GM18858 (cell line): Measurements from ENCODE around the gene TMEM8B.
"Not testable (repeated sequence)": the region's sequence is repeated elsewhere in the genome, so short reads cannot be mapped to it uniquely, and the experiment has no call there.

Experiments
- ATAC-seq: cut with Tn5 transposase; IDR thresholded peaks from one replicate; pipeline ENCODE4 v1.9.1; 2021; ENCODE audit not compliant: unreplicated experiment

TMEM8B gene

GRCh38 chr9:35862328-35862727 lies 33.3 kb downstream of the TMEM8B start:
- ATAC-seq = no peak

- ATAC-seq = no peak
These were observed 34.6 kb downstream of the TMEM8B start for GRCh38 chr9:35863583-35863982.

GRCh38 chr9:35864695-35865255 lies 35.7 kb downstream of the TMEM8B start:
- ATAC-seq = no peak

- no peak for ATAC-seq
These were observed 38.5 kb downstream of the TMEM8B start for GRCh38 chr9:35867538-35867937.

DNA sequence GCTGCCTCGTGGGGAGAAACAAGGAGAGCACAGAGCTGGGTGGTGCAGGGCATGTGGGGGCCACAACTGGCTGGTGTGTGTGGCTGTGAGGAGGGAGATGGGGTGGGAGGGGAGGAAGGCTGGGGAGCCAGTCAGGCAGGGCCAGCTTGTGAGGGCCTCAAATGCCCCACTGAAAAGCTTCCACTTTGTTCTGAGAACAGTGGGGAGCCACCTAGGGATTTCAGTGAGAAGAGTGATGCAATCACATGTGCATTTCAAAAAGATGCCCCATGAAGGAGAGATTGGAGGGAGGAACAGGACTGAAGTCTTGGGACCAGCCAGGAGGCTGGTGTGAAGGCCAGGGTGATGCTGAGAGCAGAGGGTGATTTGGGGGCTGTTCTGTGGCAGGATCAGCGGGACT lies 39.9 kb downstream of the TMEM8B start:
- no peak for ATAC-seq

- ATAC-seq = no peak
These were observed 40.7 kb downstream of the TMEM8B start for GRCh38 chr9:35869621-35870216.

GRCh38 chr9:35870351-35870923 lies 41.4 kb downstream of the TMEM8B start, which contains the start of gene OR13J1:
Gene OR13J1 (minus strand): TSS chr9:35870401. CDS start chr9:35870401, 0 bp downstream.
- ATAC-seq = no peak

GRCh38 chr9:35871545-35871944 lies 42.5 kb downstream of the TMEM8B start:
- ATAC-seq = no peak

GRCh38 chr9:35872505-35872904 lies 43.5 kb downstream of the TMEM8B start:
- ATAC-seq = no peak

DNA sequence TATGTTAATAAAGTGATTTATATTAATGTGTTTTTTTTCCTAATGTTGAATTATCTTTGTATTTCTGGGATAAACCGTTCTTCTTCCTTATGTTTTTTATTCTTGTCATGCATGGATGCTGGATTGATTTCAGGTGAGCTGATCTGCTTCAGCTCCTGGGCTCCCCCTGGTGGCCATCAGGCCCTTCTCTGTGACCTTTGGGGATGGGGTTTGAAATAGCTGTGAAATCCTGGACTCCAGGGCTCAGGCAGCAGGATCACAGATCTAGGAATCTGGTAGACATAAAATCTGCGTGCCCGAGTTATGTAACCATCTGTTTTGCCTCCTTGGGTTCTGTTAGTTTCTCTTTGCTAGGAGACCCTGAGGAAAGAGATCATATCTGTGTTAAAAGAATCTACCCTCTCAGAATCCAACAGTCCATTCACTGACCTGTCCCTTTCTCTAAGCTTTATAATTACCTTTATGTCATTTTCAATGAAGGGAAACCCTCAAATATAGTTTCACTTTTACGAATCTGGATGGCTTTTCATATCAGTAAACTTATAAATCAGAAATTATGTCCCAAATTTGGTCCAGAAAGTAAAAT lies 53.3 kb downstream of the TMEM8B start:
- no peak for ATAC-seq

GRCh38 chr9:35882996-35883395 lies 54.0 kb downstream of the TMEM8B start:
- no peak for ATAC-seq

DNA sequence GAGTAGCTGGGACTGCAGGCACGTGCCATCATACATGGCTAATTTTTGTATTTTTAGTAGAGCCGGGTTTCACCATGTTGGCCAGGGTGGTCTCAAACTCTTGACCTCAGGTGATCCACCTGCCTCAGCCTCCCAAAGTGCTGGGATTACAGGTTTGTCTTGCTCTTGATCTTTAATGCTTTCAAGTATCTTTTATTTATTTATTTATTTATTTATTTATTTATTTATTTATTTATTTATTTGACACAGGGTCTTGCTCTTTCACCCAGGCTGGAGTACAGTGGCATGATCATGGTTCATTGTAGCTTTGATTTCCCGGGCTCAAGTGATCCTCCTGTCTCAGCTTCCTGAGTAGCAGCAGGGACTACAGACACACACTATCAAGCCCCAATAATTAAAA lies 55.9 kb downstream of the TMEM8B start:
- not testable (repeated sequence) for ATAC-seq

DNA sequence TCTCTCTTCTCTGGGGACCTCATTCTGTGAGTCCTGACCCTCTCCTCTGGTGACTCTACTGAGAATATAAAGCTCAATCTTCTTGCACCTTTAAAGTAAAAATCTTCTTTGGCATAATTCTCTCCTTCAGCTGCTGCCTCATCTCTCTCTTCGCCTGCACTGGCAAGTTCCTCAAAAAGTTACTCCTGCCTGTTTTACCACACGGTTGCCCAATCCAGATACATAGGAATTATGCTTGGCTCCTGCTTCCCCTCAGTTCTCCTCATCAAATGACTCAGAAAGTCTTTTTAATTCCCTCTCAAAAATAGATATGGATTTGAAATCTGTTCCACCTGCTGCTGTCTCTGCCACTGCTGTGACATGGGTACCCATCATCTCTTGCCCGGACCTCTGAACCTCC lies 62.6 kb downstream of the TMEM8B start:
- ATAC-seq = no peak

DNA sequence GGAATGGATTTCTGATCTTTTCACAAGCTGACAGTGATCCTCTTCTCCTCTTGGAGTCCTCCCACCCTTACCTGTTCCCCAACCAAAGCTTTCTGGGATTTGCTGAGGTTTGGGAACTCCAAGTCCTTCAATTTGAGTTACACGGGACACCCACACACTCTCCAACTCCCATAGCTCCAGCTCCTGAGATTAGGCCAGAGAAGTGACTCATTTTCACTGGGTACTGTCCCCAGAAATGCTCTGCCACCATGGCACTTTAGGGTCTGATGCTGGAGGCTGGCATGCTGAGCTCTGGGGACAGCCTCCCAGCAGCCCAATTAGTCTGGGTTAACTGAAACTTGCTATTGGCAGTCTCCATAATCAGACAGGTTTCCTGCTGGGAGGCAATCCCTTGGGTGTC lies 63.0 kb downstream of the TMEM8B start:
- ATAC-seq = no peak

DNA sequence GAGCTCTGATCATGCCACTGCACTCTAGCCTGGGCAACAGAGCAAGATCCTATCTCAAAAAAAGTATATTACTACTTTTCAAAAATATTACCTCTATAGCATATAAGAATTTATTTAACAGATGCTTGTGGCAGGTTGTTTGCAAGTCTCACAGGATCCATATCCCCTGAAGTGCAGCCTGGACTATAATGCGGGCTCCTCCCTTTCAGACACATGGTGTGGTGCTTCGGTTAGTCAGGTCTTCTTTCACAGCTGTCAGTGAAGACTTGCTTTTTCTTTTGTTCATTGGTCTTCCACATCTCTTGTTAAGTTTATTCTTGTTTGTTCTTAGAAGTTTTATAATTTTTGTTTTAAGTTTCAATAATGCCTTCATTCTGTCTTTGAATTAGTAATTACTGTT lies 67.5 kb downstream of the TMEM8B start:
- no peak for ATAC-seq

DNA sequence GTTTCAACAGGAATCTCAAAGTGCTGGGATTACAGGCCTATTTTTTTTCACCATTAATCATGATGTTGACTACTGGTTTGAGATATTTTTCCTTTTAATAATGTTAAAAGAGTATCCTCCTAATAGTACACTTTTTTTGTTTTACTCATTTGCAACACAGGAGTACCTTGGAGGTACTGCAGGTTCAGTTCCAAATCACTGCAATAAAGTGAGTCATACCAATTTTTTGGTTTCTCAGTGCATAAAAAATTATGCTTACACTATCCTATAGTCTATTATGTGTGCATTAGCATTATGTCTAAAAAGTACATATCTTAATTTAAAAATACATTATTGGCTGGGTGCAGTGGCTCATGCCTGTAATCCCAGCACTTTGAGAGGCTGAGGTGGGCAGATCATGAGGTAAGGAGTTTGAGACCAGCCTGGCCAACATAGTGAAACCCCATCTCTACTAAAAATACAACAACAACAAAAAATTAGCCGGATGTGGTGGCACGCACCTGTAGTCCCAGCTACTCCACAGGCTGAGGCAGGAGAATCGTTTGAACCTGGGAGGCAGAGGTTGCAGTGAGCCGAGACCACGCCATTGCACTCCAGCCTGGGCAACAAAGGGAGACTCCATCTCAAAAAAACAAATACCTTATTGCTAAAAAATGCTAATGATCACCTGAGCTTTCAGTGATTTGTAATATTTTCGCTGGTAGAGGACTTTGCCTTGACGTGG lies 68.5 kb downstream of the TMEM8B start:
- ATAC-seq = not testable (repeated sequence)

GRCh38 chr9:35898337-35898736 lies 69.3 kb downstream of the TMEM8B start:
- no peak for ATAC-seq

DNA sequence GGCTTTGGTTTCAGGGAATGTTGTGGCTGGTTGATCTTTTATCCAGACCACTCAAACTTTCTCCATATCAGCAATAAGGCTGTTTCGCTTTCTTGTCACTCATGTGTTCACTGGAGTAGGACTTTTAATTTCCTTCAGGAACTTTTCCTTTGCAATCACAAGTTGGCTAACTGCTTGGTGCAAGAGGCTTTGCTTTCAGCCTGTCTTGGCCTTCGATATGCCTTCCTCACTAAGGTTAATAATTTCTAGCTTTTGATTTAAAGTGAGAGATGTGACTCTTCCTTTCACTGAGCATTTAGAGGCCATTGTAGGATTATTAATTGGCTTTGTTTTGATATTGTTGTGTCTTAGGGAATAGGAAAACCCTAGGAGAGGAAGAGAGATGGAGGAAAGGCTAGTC lies 70.0 kb downstream of the TMEM8B start:
- no peak for ATAC-seq

DNA sequence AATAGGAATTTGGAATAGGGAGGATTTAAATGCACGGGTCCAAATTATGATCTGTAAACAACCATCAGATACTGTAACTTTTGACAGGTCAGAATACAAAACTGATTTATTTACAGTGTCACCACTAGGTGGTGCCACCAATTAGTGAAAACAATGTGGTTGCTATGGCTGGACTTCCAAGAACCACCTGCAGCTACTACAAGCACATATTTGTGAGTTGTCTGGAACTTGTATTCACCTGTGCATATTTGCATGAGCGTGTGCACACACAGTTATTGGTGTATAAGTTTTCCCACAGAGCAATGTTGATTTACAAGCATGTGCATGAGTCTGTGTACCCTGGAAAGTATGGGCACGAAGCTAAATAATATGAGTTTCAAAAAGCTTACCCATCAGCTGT lies 74.0 kb downstream of the TMEM8B start:
- ATAC-seq = no peak

GRCh38 chr9:35904338-35904737 lies 75.3 kb downstream of the TMEM8B start:
- no peak for ATAC-seq

DNA sequence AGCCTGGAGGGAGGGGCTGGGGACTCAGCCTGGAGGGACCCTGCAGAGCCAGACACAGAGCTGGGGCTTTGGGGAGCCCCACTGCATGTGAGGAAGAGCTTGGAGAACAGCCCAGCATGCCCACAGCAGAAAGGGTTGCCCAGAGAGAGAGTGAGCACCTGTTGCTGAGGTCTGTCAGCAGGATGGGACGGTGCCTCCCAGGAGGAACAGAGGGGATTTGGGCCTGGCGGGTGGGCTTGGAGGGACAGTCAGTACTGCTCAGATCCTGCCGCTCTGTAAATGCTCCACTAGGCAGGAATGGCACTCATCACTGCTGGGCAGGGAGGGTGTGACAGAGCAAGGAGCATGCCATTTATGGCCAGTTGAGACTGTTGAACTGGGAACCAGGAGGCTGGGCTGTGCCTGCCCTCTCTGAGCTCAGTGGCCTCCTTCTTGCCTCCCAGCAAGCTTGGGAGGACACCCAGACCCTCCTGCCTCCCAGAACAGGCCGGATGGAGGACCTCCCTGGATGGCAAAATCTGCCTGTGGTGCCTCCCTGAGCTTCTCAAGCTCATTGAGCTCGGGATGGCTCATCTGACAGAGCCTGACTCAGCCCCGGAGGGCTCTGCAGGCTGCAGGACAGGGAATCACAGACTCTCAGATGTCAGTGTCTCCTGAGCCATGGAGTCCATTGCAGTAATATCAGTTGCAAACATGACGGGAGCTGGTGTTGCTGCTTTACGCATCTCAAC lies 76.2 kb downstream of the TMEM8B start:
- ATAC-seq = no peak
